ENCODE data around the gene BCL2L14.

DNA sequence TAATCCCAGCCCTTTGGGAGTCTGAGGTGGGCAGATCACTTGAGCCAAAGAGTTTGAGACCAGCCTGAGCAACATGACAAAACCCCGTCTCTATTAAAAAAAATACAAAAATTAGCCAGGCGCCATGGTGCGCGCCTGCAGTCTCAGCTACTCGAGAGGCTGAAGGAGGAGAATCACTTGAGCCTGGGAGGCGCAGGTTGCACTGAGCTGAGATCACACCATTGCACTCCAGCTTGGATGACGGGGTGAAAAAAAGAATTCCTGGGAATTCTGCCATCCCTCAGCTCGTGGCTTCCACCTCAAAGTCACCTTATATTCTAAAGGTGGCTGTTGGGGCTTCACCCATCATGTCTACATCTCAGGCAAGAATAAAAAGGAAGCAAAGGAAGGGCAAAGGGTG, 12.9 kb downstream of the BCL2L14 start:
- no peak for TF ChIP-seq EZH2 (IDR thresholded peaks at IDR 0.05; ENCODE audit: borderline replicate concordance)
- no peak for TF ChIP-seq CTCF (IDR thresholded peaks at IDR 0.05; ENCODE audit: poor library complexity)

Data from hepatocyte (in vitro differentiated cells).